Measurements from ENCODE around the gene BRAF.
"Not testable (repeated sequence)": the region's sequence is repeated elsewhere in the genome, so short reads cannot be mapped to it uniquely, and the experiment has no call there.

BRAF gene

GRCh38 chr7:140678816-140679130 is 246.0 kb downstream of the BRAF start:
- Histone ChIP-seq H3K27me3 (ENCODE audit: low read length) (no peaks in the 10 kb centered on the region), H2AFZ (ENCODE audit: low read depth, low read length, severe bottlenecking) (no peak overlapping the region), H3K27ac (ENCODE audit: low read depth, low read length) (no peak overlapping the region), H3K4me3 (ENCODE audit: insufficient read depth, low read length, poor library complexity, severe bottlenecking) (no peak overlapping the region), H3K79me2 (ENCODE audit: insufficient read depth, low read length) (peaks cover 9% of the 10 kb centered on the region; the same call in 1 of the 2 replicates), H3K36me3 (ENCODE audit: low read length) (no peaks in the 10 kb centered on the region), H3K9me3 (ENCODE audit: insufficient read depth, low read length) (no peaks in the 10 kb centered on the region), H3K9me2 (replicated peaks; ENCODE audit: insufficient read depth, low read length) (no peaks in the 10 kb centered on the region), H3K9ac (ENCODE audit: low read length) (no peak overlapping the region), H4K20me1 (ENCODE audit: low read depth, low read length) (no peaks in the 10 kb centered on the region), H3F3A (ENCODE audit: insufficient read depth) (peaks cover 28% of the 10 kb centered on the region), H3K4me2 (ENCODE audit: low read depth, low read length, poor library complexity, severe bottlenecking) (no peak overlapping the region)
- TF ChIP-seq EZH2phosphoT487 (conservative IDR thresholded peaks at IDR 0.05; ENCODE audit: low read length) = no peak
- TF ChIP-seq CTCF (IDR thresholded peaks at IDR 0.05; ENCODE audit: insufficient read depth, low read length, poor library complexity, severe bottlenecking) = no peak

GRCh38 chr7:140678081-140678815 is 246.5 kb downstream of the BRAF start:
- no peaks in the 10 kb centered on the region for H3K9me2 ChIP-seq (replicated peaks; ENCODE audit: insufficient read depth, low read length)
- H3K27me3 ChIP-seq (ENCODE audit: low read length) = no peaks in the 10 kb centered on the region
- H2AFZ ChIP-seq (ENCODE audit: low read depth, low read length, severe bottlenecking) = no peak overlapping the region
- peaks cover 9% of the 10 kb centered on the region; the same call in 1 of the 2 replicates for H3K79me2 ChIP-seq (ENCODE audit: insufficient read depth, low read length)
- H3K27ac ChIP-seq (ENCODE audit: low read depth, low read length) = no peak overlapping the region; the same call in 1 of the 2 replicates
- TF ChIP-seq CTCF (IDR thresholded peaks at IDR 0.05; ENCODE audit: insufficient read depth, low read length, poor library complexity, severe bottlenecking) = no peak
- no peak overlapping the region for H3K4me3 ChIP-seq (ENCODE audit: insufficient read depth, low read length, poor library complexity, severe bottlenecking)
- no peak overlapping the region for H3K4me2 ChIP-seq (ENCODE audit: low read depth, low read length, poor library complexity, severe bottlenecking)
- H4K20me1 ChIP-seq (ENCODE audit: low read depth, low read length) = no peaks in the 10 kb centered on the region
- H3K9ac ChIP-seq (ENCODE audit: low read length) = no peak overlapping the region
- H3K36me3 ChIP-seq (ENCODE audit: low read length) = no peaks in the 10 kb centered on the region
- no peaks in the 10 kb centered on the region for H3K9me3 ChIP-seq (ENCODE audit: insufficient read depth, low read length)
- peaks cover 31% of the 10 kb centered on the region for H3F3A ChIP-seq (ENCODE audit: insufficient read depth)

GRCh38 chr7:140677496-140677895 is 247.2 kb downstream of the BRAF start:
- Histone ChIP-seq H3K79me2 (ENCODE audit: insufficient read depth, low read length) (peaks cover 9% of the 10 kb centered on the region; the same call in 1 of the 2 replicates), H3K4me3 (ENCODE audit: insufficient read depth, low read length, poor library complexity, severe bottlenecking) (no peak overlapping the region), H3K36me3 (ENCODE audit: low read length) (no peaks in the 10 kb centered on the region), H2AFZ (ENCODE audit: low read depth, low read length, severe bottlenecking) (no peak overlapping the region), H3K27ac (ENCODE audit: low read depth, low read length) (peak overlapping the region; percentile 94), H3K9me3 (ENCODE audit: insufficient read depth, low read length) (no peaks in the 10 kb centered on the region), H3K27me3 (ENCODE audit: low read length) (no peaks in the 10 kb centered on the region), H4K20me1 (ENCODE audit: low read depth, low read length) (no peaks in the 10 kb centered on the region), H3K4me2 (ENCODE audit: low read depth, low read length, poor library complexity, severe bottlenecking) (peak overlapping the region; percentile 22), H3K9me2 (replicated peaks; ENCODE audit: insufficient read depth, low read length) (no peaks in the 10 kb centered on the region), H3F3A (ENCODE audit: insufficient read depth) (peaks cover 31% of the 10 kb centered on the region), H3K9ac (ENCODE audit: low read length) (no peak overlapping the region; the same call in 1 of the 2 replicates)
- TF ChIP-seq CTCF (IDR thresholded peaks at IDR 0.05; ENCODE audit: insufficient read depth, low read length, poor library complexity, severe bottlenecking) (no peak), EZH2phosphoT487 (conservative IDR thresholded peaks at IDR 0.05; ENCODE audit: low read length) (no peak)

GRCh38 chr7:140676956-140677355 is 247.8 kb downstream of the BRAF start:
- not testable (repeated sequence) for H2AFZ ChIP-seq (ENCODE audit: low read depth, low read length, severe bottlenecking); H3K9me2 ChIP-seq (replicated peaks; ENCODE audit: insufficient read depth, low read length); H4K20me1 ChIP-seq (ENCODE audit: low read depth, low read length); H3K36me3 ChIP-seq (ENCODE audit: low read length); H3K27me3 ChIP-seq (ENCODE audit: low read length); H3K79me2 ChIP-seq (ENCODE audit: insufficient read depth, low read length); H3K9me3 ChIP-seq (ENCODE audit: insufficient read depth, low read length)
- Histone ChIP-seq H3K27ac (ENCODE audit: low read depth, low read length) (peak overlapping the region; percentile 94), H3K9ac (ENCODE audit: low read length) (peak overlapping the region; percentile 57), H3K4me2 (ENCODE audit: low read depth, low read length, poor library complexity, severe bottlenecking) (peak overlapping the region; percentile 86), H3F3A (ENCODE audit: insufficient read depth) (peaks cover 31% of the 10 kb centered on the region), H3K4me3 (ENCODE audit: insufficient read depth, low read length, poor library complexity, severe bottlenecking) (peak overlapping the region; percentile 7)

All from SU-DHL-6 (cell line).